ENCODE measurements around the gene CCNJL.

- TF ChIP-seq CTCF (IDR thresholded peaks at IDR 0.05), result no peak
- TF ChIP-seq POLR2A (IDR thresholded peaks at IDR 0.05), result no peak
Observed at GRCh38 chr5:160209917-160210316, 102.4 kb downstream of the CCNJL start.

Measured in uterus (tissue), 2 donors.